NB4 (cell line): ENCODE results near the gene AGA.

Experiments
- DNase-seq: peaks from one replicate; pipeline ENCODE4 v3.0.0; 2010; ENCODE audit warnings: low read depth
- H3K4me3 ChIP-seq: one replicate; pipeline ENCODE4 v1.5.1; 2011; ENCODE audit warnings: mild to moderate bottlenecking, low read depth, low read length, moderate library complexity
- MAX ChIP-seq: IDR thresholded peaks from 2 replicates; pipeline ENCODE4 v1.6.1; 2011; ENCODE audit warnings: low read depth, low read length
- MYC ChIP-seq: IDR thresholded peaks from 2 replicates; pipeline ENCODE4 v1.6.1; 2011; ENCODE audit warnings: low read depth, low read length
- POLR2A ChIP-seq: IDR thresholded peaks from 2 replicates; pipeline ENCODE4 v1.6.1; 2011; ENCODE audit warnings: mild to moderate bottlenecking; ENCODE audit not compliant: insufficient read length; ENCODE audit errors: extremely low read depth
- TF ChIP-seq, protein P1 (sequence below): IDR thresholded peaks from one replicate; pipeline ENCODE4 v1.5.1; 2012; ENCODE audit warnings: low read depth, low read length

AGA gene

GRCh38 chr4:177485528-177485927 is 43.3 kb upstream of the AGA start:
- TF ChIP-seq POLR2A (no peak), MYC (no peak), MAX (no peak)
- TF ChIP-seq, protein P1, sequence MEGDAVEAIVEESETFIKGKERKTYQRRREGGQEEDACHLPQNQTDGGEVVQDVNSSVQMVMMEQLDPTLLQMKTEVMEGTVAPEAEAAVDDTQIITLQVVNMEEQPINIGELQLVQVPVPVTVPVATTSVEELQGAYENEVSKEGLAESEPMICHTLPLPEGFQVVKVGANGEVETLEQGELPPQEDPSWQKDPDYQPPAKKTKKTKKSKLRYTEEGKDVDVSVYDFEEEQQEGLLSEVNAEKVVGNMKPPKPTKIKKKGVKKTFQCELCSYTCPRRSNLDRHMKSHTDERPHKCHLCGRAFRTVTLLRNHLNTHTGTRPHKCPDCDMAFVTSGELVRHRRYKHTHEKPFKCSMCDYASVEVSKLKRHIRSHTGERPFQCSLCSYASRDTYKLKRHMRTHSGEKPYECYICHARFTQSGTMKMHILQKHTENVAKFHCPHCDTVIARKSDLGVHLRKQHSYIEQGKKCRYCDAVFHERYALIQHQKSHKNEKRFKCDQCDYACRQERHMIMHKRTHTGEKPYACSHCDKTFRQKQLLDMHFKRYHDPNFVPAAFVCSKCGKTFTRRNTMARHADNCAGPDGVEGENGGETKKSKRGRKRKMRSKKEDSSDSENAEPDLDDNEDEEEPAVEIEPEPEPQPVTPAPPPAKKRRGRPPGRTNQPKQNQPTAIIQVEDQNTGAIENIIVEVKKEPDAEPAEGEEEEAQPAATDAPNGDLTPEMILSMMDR: no peak

GRCh38 chr4:177484613-177485021 is 42.4 kb upstream of the AGA start:
- H3K4me3 ChIP-seq: no peak overlapping the region
- no peak for TF ChIP-seq POLR2A
- TF ChIP-seq, protein P1: no peak
- no peak for TF ChIP-seq MYC
- TF ChIP-seq MAX: no peak
- peak; percentile 9 for DNase-seq

More at GRCh38 chr4:177485528-177485927, 43.3 kb upstream of the AGA start:
- no peak overlapping the region for H3K4me3 ChIP-seq
- no peak for DNase-seq

GRCh38 chr4:177483760-177484159 is 41.5 kb upstream of the AGA start:
- TF ChIP-seq, protein P1: no peak
- no peak for TF ChIP-seq MAX
- TF ChIP-seq MYC: no peak
- no peak for TF ChIP-seq POLR2A

DNA sequence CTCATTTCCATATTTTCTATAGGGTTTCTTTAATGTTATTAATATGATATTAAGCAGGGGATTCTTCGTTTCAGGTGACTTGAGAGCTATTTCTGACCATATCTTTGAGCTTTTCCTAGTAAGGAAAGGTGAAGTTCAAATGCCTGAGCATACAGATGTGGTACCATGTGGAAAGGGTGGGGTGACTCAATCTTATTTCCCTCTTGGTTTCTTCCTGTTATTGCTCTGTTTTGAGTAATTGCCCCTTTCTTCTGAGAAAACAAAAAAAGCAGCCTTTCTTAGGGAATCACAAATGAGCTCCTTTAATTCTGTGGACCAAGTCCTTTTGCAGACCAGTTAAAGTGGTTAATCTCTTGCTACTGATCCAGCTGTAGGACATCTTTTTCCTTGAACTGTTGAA is 41.0 kb upstream of the AGA start:
- TF ChIP-seq MYC (no peak), MAX (no peak), POLR2A (no peak)
- TF ChIP-seq, protein P1: no peak
- no peak overlapping the region for H3K4me3 ChIP-seq
- no peak for DNase-seq

More at GRCh38 chr4:177483760-177484159, 41.5 kb upstream of the AGA start:
- DNase-seq: no peak
- no peak overlapping the region for H3K4me3 ChIP-seq

DNA sequence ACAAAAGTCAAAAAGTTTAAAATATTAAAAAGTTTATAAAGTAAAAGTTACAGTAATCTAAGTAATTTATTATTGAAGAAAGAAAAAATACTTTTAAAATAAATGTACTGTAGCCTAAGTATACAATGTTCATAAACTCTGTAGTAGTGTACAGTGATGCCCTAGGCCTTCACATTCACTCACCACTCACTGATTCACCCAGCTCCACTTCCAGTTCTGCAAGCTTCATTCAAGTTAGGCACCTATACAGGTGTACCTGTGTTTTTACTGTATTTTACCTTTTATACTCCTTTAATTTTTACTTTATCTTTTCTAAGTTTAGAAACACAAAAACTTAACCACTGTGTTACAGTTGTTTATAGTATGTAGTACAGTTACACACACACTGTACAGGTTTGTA is 40.1 kb upstream of the AGA start:
- no peak for DNase-seq
- no peak overlapping the region for H3K4me3 ChIP-seq
- TF ChIP-seq MAX: no peak
- no peak for TF ChIP-seq POLR2A
- TF ChIP-seq, protein P1: no peak
- TF ChIP-seq MYC: no peak

GRCh38 chr4:177480795-177481194 is 38.6 kb upstream of the AGA start:
- no peak for DNase-seq

More at GRCh38 chr4:177480795-177481194, 38.6 kb upstream of the AGA start:
- no peak for TF ChIP-seq POLR2A
- TF ChIP-seq, protein P1: no peak
- no peak overlapping the region for H3K4me3 ChIP-seq
